A549 (cell line): Measurements from ENCODE around the gene LCNL1.

Experiments
- CTCF ChIP-seq: fragments of >200 bp; sonication (Bioruptor Twin); formaldehyde crosslinking; IDR thresholded peaks from 3 replicates; pipeline ENCODE4 v1.5.1; 2016
- E2F6 ChIP-seq: IDR thresholded peaks from 2 replicates; pipeline ENCODE4 v1.6.1; 2012; ENCODE audit warnings: low read depth, borderline replicate concordance
- ELK1 ChIP-seq: fragments of 150-350 bp; IDR thresholded peaks from 2 replicates; pipeline ENCODE4 v1.6.1; 2014; ENCODE audit warnings: low read depth, mild to moderate bottlenecking, low read length
- JUNB ChIP-seq: fragments of >200 bp; sonication (Bioruptor Twin); formaldehyde crosslinking; IDR thresholded peaks from 2 replicates; pipeline ENCODE4 v1.6.1; 2016
- MAZ ChIP-seq: fragments of 150-350 bp; IDR thresholded peaks from 2 replicates; pipeline ENCODE4 v1.6.1; 2014; ENCODE audit warnings: antibody characterized with exemption, low read depth, low read length, borderline replicate concordance
- NFE2L2 ChIP-seq: fragments of 150-350 bp; conservative IDR thresholded peaks from 2 replicates; pipeline ENCODE4 v1.6.1; 2014; ENCODE audit warnings: low read length
- POLR2A ChIP-seq: IDR thresholded peaks from 2 replicates; pipeline ENCODE4 v1.6.1; 2012; ENCODE audit warnings: mild to moderate bottlenecking, low read length

- TF ChIP-seq CTCF, result no peak
- TF ChIP-seq ELK1, result no peak
- TF ChIP-seq JUNB, result no peak
- no peak for TF ChIP-seq MAZ
- TF ChIP-seq E2F6, result no peak
- no peak for TF ChIP-seq NFE2L2
- TF ChIP-seq POLR2A, result no peak
These were observed 8.9 kb upstream of the LCNL1 start for GRCh38 chr9:136973618-136974617.
